HCT116 (cell line): ENCODE data around the gene SYTL3. TPM values are rescaled to one million over a fixed set of nuclear protein-coding genes. Genes with fewer than 3 reads are reported as not detected.

Experiments used
- ATAC-seq: fragments of 200-7000 bp; cut with Tn5 transposase; 2 replicates; pipeline ENCODE4 v1.9.1; 2020; ENCODE audit warnings: mild to moderate bottlenecking, moderate library complexity
- BruUV-seq: library from RNA; stranded (reverse); fragments of 400-500 nt; replicated peaks from 2 replicates; lab custom pipeline; 2021; lab: Mats Ljungman, UMichigan
- CTCF ChIA-PET: fragments of 300-600 bp; sonication (Branson Sonifier 250); formaldehyde crosslinking; loops from one replicate; lab custom pipeline; 2021; ENCODE audit warnings: antibody characterized with exemption; lab: Charles Lee
- POLR2A ChIA-PET: fragments of 300-600, 350-600 bp; sonication (Branson Sonifier 250); formaldehyde crosslinking; loops from one replicate; lab custom pipeline; 2021; ENCODE audit warnings: antibody characterized with exemption; lab: Charles Lee
- RAD21 ChIA-PET, 2 experiments: fragments of 300-600 bp; sonication (Branson Sonifier 250); formaldehyde crosslinking; loops; one replicate each; lab custom pipeline; 2023; ENCODE audit warnings: low total read pairs in 2 of 2; ENCODE audit not compliant: uncharacterized antibody in 2 of 2, unreplicated experiment in 2 of 2, low non-redundant PET in 1 of 2; lab: Charles Lee
- DNase-seq: peaks from one replicate; pipeline ENCODE4 v3.0.0-alpha.2; 2010; ENCODE audit warnings: low read depth, low spot score
- H2AFZ ChIP-seq: fragments of 200-600 bp; shearing (Covaris generic), sonication (generic); 2 replicates; pipeline ENCODE4 v1.6.1; 2017; ENCODE audit warnings: low read depth, mixed run types, mixed read lengths, antibody characterized with exemption, low read length; ENCODE audit not compliant: poor library complexity, severe bottlenecking
- H3K27ac ChIP-seq: 2 replicates; pipeline ENCODE4 v1.5.1; 2012; ENCODE audit warnings: low read depth, low read length
- H3K27me3 ChIP-seq: fragments of 200-600 bp; sonication (generic); 2 replicates; pipeline ENCODE4 v1.6.1; 2016; ENCODE audit warnings: mixed run types, low read length, mixed read lengths; ENCODE audit not compliant: insufficient read depth
- H3K36me3 ChIP-seq, 2 experiments: fragments of 200-500 bp in 1 of 2; fragments of 200-600 bp in 1 of 2; sonication (Bioruptor generic) in 1 of 2; sonication (generic) in 1 of 2; 2 replicates each; pipeline versions ENCODE4 v1.5.1 to v1.6.1; 2014 to 2016; ENCODE audit warnings: low read length in 2 of 2, inconsistent platforms in 1 of 2, mixed read lengths in 1 of 2, mixed run types in 1 of 2; ENCODE audit not compliant: insufficient read depth in 2 of 2, control insufficient read depth in 1 of 2
- H3K4me1 ChIP-seq, 2 experiments: fragments of 200-600 bp in 1 of 2; sonication (generic) in 1 of 2; 2 replicates each; pipeline versions ENCODE4 v1.5.1 to v1.6.1; 2012 to 2017; ENCODE audit warnings: low read length in 2 of 2, inconsistent platforms in 1 of 2, mild to moderate bottlenecking in 1 of 2, mixed read lengths in 1 of 2, mixed run types in 1 of 2, moderate library complexity in 1 of 2; ENCODE audit not compliant: insufficient read depth in 2 of 2, control insufficient read depth in 1 of 2
- H3K4me2 ChIP-seq: fragments of 200-600 bp; sonication (generic); 2 replicates; pipeline ENCODE4 v1.6.1; 2017; ENCODE audit warnings: mixed run types, low read length, mixed read lengths
- H3K4me3 ChIP-seq, 2 experiments: fragments of 200-600 bp in 1 of 2; sonication (generic) in 1 of 2; replicated peaks in 1 of 2; 2 replicates each; pipeline ENCODE4 v1.5.1; 2011 to 2016; ENCODE audit warnings: low read length in 2 of 2, control low read depth in 1 of 2, low read depth in 1 of 2, mild to moderate bottlenecking in 1 of 2, mixed read lengths in 1 of 2, mixed run types in 1 of 2
- H3K79me2 ChIP-seq: fragments of 200-600 bp; sonication (generic); 2 replicates; pipeline ENCODE4 v1.6.1; 2017; ENCODE audit warnings: mild to moderate bottlenecking, mixed run types, low read length, moderate library complexity, mixed read lengths; ENCODE audit not compliant: insufficient read depth
- H3K9ac ChIP-seq: fragments of 200-600 bp; sonication (generic); 2 replicates; pipeline ENCODE4 v1.6.1; 2016; ENCODE audit warnings: low read length, mixed read lengths
- H3K9me2 ChIP-seq: fragments of 200-600 bp; sonication (generic), shearing (Covaris generic); 2 replicates; pipeline ENCODE4 v1.6.1; 2017; ENCODE audit warnings: mixed run types, mild to moderate bottlenecking, moderate library complexity; ENCODE audit not compliant: insufficient read depth
- H3K9me3 ChIP-seq, 2 experiments: fragments of 200-500 bp in 1 of 2; fragments of 200-600 bp in 1 of 2; sonication (Bioruptor generic) in 1 of 2; sonication (generic) in 1 of 2; 2 replicates each; pipeline ENCODE4 v1.6.1; 2014 to 2017; ENCODE audit warnings: low read length in 2 of 2, mixed read lengths in 2 of 2, inconsistent platforms in 1 of 2, low read depth in 1 of 2, mild to moderate bottlenecking in 1 of 2, mixed run types in 1 of 2, moderate library complexity in 1 of 2; ENCODE audit not compliant: control insufficient read depth in 1 of 2, insufficient read depth in 1 of 2
- H4K20me1 ChIP-seq: fragments of 200-600 bp; sonication (generic), shearing (Covaris generic); 2 replicates; pipeline ENCODE4 v1.6.1; 2017; ENCODE audit warnings: mixed run types, mild to moderate bottlenecking, moderate library complexity; ENCODE audit not compliant: insufficient read depth
- CEBPB ChIP-seq: IDR thresholded peaks from 2 replicates; pipeline ENCODE4 v1.6.1; 2012; ENCODE audit warnings: low read depth
- EGR1 ChIP-seq: IDR thresholded peaks from 2 replicates; pipeline ENCODE4 v1.6.1; 2012; ENCODE audit warnings: low read depth
- EZH2 ChIP-seq: fragments of 200-600 bp; sonication (generic); IDR thresholded peaks from 2 replicates; pipeline ENCODE4 v1.6.1; 2017; ENCODE audit warnings: antibody characterized with exemption, mixed run types
- POLR2A ChIP-seq: IDR thresholded peaks from 2 replicates; pipeline ENCODE4 v1.7.0; 2011; ENCODE audit warnings: borderline replicate concordance; ENCODE audit not compliant: insufficient read depth, insufficient read length; ENCODE audit errors: extremely low read depth
- POLR2AphosphoS5 ChIP-seq: IDR thresholded peaks from 2 replicates; pipeline ENCODE4 v1.6.1; 2011; ENCODE audit warnings: mild to moderate bottlenecking, low read depth, low read length, moderate library complexity
- RAD21 ChIP-seq: IDR thresholded peaks from 2 replicates; pipeline ENCODE4 v1.6.1; 2012; ENCODE audit warnings: low read depth, mild to moderate bottlenecking
- SP1 ChIP-seq: IDR thresholded peaks from 2 replicates; pipeline ENCODE4 v1.6.1; 2012; ENCODE audit warnings: low read depth
- SRF ChIP-seq: IDR thresholded peaks from 2 replicates; pipeline ENCODE4 v1.6.1; 2012; ENCODE audit warnings: low read depth
- TCF7L2 ChIP-seq: IDR thresholded peaks from 2 replicates; pipeline ENCODE4 v1.7.0; 2011; ENCODE audit warnings: borderline replicate concordance, inconsistent platforms; ENCODE audit not compliant: insufficient read depth, insufficient read length; ENCODE audit errors: extremely low read depth
- ZBTB33 ChIP-seq: IDR thresholded peaks from 2 replicates; pipeline ENCODE4 v1.6.1; 2011; ENCODE audit warnings: mild to moderate bottlenecking, low read length, moderate library complexity; ENCODE audit not compliant: insufficient replicate concordance; ENCODE audit errors: extremely low read depth
- ZNF274 ChIP-seq: fragments of 200-500 bp; sonication (Bioruptor generic); IDR thresholded peaks from 2 replicates; pipeline ENCODE4 v1.6.1; 2014; ENCODE audit warnings: mild to moderate bottlenecking, low read depth, low read length, inconsistent platforms
- intact Hi-C: fragments of 100-400 bp; cut with micrococcal nuclease; formaldehyde crosslinking; loops from 2 replicates; pipeline ENCODE4 v1.10.0; 2022
- total RNA-seq: library from RNA; stranded (reverse); gene quantifications from one replicate; pipeline ENCODE4 v1.2.1, GENCODE V29; 2021; ENCODE audit not compliant: unreplicated experiment
- TF ChIP-seq, protein P1 (sequence below), 3 experiments: fragments of 200-600 bp in 1 of 3; sonication (generic) in 1 of 3; IDR thresholded peaks in 2 of 3; conservative IDR thresholded peaks in 1 of 3; 2 replicates each; pipeline ENCODE4 v1.5.1; 2012 to 2017; ENCODE audit warnings: low read depth in 2 of 3, low read length in 2 of 3, antibody characterized with exemption in 1 of 3, borderline replicate concordance in 1 of 3, control low read depth in 1 of 3, mild to moderate bottlenecking in 1 of 3, mixed read lengths in 1 of 3, mixed run types in 1 of 3, moderate library complexity in 1 of 3; ENCODE audit not compliant: insufficient read depth in 1 of 3

The SYTL3 gene
- total RNA-seq, 1 experiment from 2014 or later = 55.3 TPM

- ChIA-PET POLR2A (interaction anchor here (0.8 to 9.3 kb wide), 3 partner anchors 44 to 109 kb away, joined by 3 to 39 read pairs (median 3); no protein-coding TSS in a partner anchor), CTCF (interaction anchor here (0.5 to 1.2 kb wide), 2 partner anchors 16 to 42 kb away, joined by 4 read pairs; no protein-coding TSS in a partner anchor), RAD21 (interaction anchor here in 1 of 2 experiments (1.1 kb wide), 1 partner anchor 41 kb away, joined by 3 read pairs; no protein-coding TSS in a partner anchor)
Observed at GRCh38 chr6:158759966-158760617, 110.2 kb downstream of the SYTL3 start.

More at GRCh38 chr6:158759966-158760617, 110.2 kb downstream of the SYTL3 start:
- no peaks in the 10 kb centered on the region for H3K9me2 ChIP-seq
- H4K20me1 ChIP-seq = no peaks in the 10 kb centered on the region
- peaks cover 0 to 34% of the 10 kb centered on the region in 2 experiments; a peak in 3 of 4 replicates for H3K36me3 ChIP-seq
- H3K79me2 ChIP-seq = peaks cover 6% of the 10 kb centered on the region; the same call in 1 of the 2 replicates
- H3K4me1 ChIP-seq = peaks cover 49 to 94% of the 10 kb centered on the region in 2 experiments; a peak in 3 of 4 replicates
- no peaks in the 10 kb centered on the region for H3K27me3 ChIP-seq
- DNase-seq = no peak
- no TSS peak for BruUV-seq
- H3K4me2 ChIP-seq = peak overlapping the region; percentile 2; the same call in 1 of the 2 replicates
- no peaks in the 10 kb centered on the region for H3K9me3 ChIP-seq
- no peak for TF ChIP-seq POLR2AphosphoS5
- no peak for TF ChIP-seq ZNF274
- no peak for TF ChIP-seq TCF7L2
- TF ChIP-seq ZBTB33 = no peak
- TF ChIP-seq EGR1 = no peak
- TF ChIP-seq SP1 = no peak
- no peak for TF ChIP-seq POLR2A
- no peak for TF ChIP-seq CEBPB
- TF ChIP-seq SRF = no peak
- TF ChIP-seq RAD21 = no peak
- TF ChIP-seq, protein P1, sequence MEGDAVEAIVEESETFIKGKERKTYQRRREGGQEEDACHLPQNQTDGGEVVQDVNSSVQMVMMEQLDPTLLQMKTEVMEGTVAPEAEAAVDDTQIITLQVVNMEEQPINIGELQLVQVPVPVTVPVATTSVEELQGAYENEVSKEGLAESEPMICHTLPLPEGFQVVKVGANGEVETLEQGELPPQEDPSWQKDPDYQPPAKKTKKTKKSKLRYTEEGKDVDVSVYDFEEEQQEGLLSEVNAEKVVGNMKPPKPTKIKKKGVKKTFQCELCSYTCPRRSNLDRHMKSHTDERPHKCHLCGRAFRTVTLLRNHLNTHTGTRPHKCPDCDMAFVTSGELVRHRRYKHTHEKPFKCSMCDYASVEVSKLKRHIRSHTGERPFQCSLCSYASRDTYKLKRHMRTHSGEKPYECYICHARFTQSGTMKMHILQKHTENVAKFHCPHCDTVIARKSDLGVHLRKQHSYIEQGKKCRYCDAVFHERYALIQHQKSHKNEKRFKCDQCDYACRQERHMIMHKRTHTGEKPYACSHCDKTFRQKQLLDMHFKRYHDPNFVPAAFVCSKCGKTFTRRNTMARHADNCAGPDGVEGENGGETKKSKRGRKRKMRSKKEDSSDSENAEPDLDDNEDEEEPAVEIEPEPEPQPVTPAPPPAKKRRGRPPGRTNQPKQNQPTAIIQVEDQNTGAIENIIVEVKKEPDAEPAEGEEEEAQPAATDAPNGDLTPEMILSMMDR (IDR thresholded peaks at IDR 0.05 in 2 of 3, conservative IDR thresholded peaks at IDR 0.05 in 1 of 3; ENCODE audit: borderline replicate concordance in 1 of 3, insufficient read depth in 1 of 3, low read depth in 2 of 3, low read length in 2 of 3) = no peak
- TF ChIP-seq EZH2 = no peak
- peak overlapping the region; percentile 29 for H3K9ac ChIP-seq
- ATAC-seq = no peak
- intact Hi-C loops = loop anchor here (2.0 to 10.0 kb wide), 2 partner anchors 53 to 345 kb away; no protein-coding TSS in a partner anchor
- peak overlapping the region; percentile 57 for H3K27ac ChIP-seq
- H3K4me3 ChIP-seq = no peak overlapping the region
- H2AFZ ChIP-seq = no peak overlapping the region
